RCC 7860 (cell line): ENCODE results near the gene AUH.

Experiments used
- DNase-seq: peaks from one replicate; pipeline ENCODE4 v3.0.0-alpha.2; 2015; ENCODE audit warnings: low spot score
- FAIRE-seq: peaks from 2 replicates; lab custom pipeline; 2012; peaks lifted over from hg19 to GRCh38; lab: Jason Lieb, UNC

Gene AUH

GRCh38 chr9:91341258-91341746 lies 20.4 kb downstream of the AUH start:
- DNase-seq (no peak), FAIRE-seq (no peak)

- FAIRE-seq, result no peak
- DNase-seq, result no peak
Measured at GRCh38 chr9:91340395-91340967, 21.2 kb downstream of the AUH start.

GRCh38 chr9:91338681-91339080 lies 23.0 kb downstream of the AUH start:
- no peak for DNase-seq
- FAIRE-seq, result no peak

- FAIRE-seq, result no peak
- no peak for DNase-seq
Measured at GRCh38 chr9:91336786-91337185, 24.9 kb downstream of the AUH start.

GRCh38 chr9:91334053-91334452 lies 27.7 kb downstream of the AUH start:
- no peak for FAIRE-seq

GRCh38 chr9:91333551-91333950 lies 28.2 kb downstream of the AUH start:
- DNase-seq (no peak), FAIRE-seq (no peak)

More at GRCh38 chr9:91334053-91334452, 27.7 kb downstream of the AUH start:
- DNase-seq, result peak; percentile 29

GRCh38 chr9:91332546-91333231 lies 29.0 kb downstream of the AUH start:
- FAIRE-seq (no peak), DNase-seq (no peak)

- DNase-seq (no peak), FAIRE-seq (no peak)
Measured at GRCh38 chr9:91331849-91332248, 29.9 kb downstream of the AUH start.

GRCh38 chr9:91328186-91328585 lies 33.5 kb downstream of the AUH start:
- FAIRE-seq (no peak), DNase-seq (no peak)

- FAIRE-seq, result no peak
Measured at GRCh38 chr9:91321691-91322090, 40.0 kb downstream of the AUH start.

GRCh38 chr9:91320299-91320698 lies 41.4 kb downstream of the AUH start:
- FAIRE-seq, result no peak
- DNase-seq, result no peak

More at GRCh38 chr9:91321691-91322090, 40.0 kb downstream of the AUH start:
- DNase-seq, result no peak

GRCh38 chr9:91316093-91316492 lies 45.6 kb downstream of the AUH start:
- FAIRE-seq (no peak), DNase-seq (no peak)

- FAIRE-seq (no peak), DNase-seq (no peak)
Measured at GRCh38 chr9:91315191-91315590, 46.5 kb downstream of the AUH start.

GRCh38 chr9:91312717-91313325 lies 48.9 kb downstream of the AUH start:
- FAIRE-seq (no peak), DNase-seq (no peak)

- DNase-seq (no peak), FAIRE-seq (no peak)
Measured at GRCh38 chr9:91310037-91310436, 51.7 kb downstream of the AUH start.

GRCh38 chr9:91308191-91308590 lies 53.5 kb downstream of the AUH start:
- FAIRE-seq (no peak), DNase-seq (no peak)

GRCh38 chr9:91307279-91307678 lies 54.4 kb downstream of the AUH start:
- FAIRE-seq, result no peak

GRCh38 chr9:91306296-91306630 lies 55.5 kb downstream of the AUH start:
- DNase-seq (no peak), FAIRE-seq (no peak)

More at GRCh38 chr9:91307279-91307678, 54.4 kb downstream of the AUH start:
- DNase-seq, result no peak

GRCh38 chr9:91305596-91306295 lies 56.0 kb downstream of the AUH start:
- FAIRE-seq, result no peak
- no peak for DNase-seq

GRCh38 chr9:91303741-91304415 lies 57.8 kb downstream of the AUH start:
- FAIRE-seq, result no peak
- DNase-seq, result no peak

GRCh38 chr9:91302831-91303230 lies 58.9 kb downstream of the AUH start:
- DNase-seq (peak; percentile 58), FAIRE-seq (peak; percentile 16)
